Astrocyte (in vitro differentiated cells and primary cell): ENCODE measurements around the gene DUS1L. TPM values are rescaled to one million over a fixed set of nuclear protein-coding genes. Genes with fewer than 3 reads are reported as not detected.

Experiments
- DNase-seq: peaks from one replicate; pipeline ENCODE4 v3.0.0-alpha.2; 2010; ENCODE audit warnings: low read depth
- FAIRE-seq: peaks from 2 replicates; lab custom pipeline; 2011; peaks lifted over from hg19 to GRCh38; lab: Jason Lieb, UNC
- H2AFZ ChIP-seq: 2 replicates; pipeline ENCODE4 v1.6.0; 2012; ENCODE audit warnings: low read depth, low read length, inconsistent platforms
- H3K27ac ChIP-seq: 2 replicates; pipeline ENCODE4 v1.5.1; 2011; ENCODE audit warnings: low read depth, low read length, inconsistent platforms
- H3K27me3 ChIP-seq: 2 replicates; pipeline ENCODE4 v1.6.0; 2011; ENCODE audit warnings: low read length, inconsistent platforms; ENCODE audit not compliant: insufficient read depth
- H3K36me3 ChIP-seq: 2 replicates; pipeline ENCODE4 v1.5.1; 2011; ENCODE audit warnings: low read length, inconsistent platforms; ENCODE audit not compliant: insufficient read depth
- H3K4me1 ChIP-seq: 2 replicates; pipeline ENCODE4 v1.5.1; 2011; ENCODE audit warnings: low read length, inconsistent platforms; ENCODE audit not compliant: insufficient read depth
- H3K4me2 ChIP-seq: 2 replicates; pipeline ENCODE4 v1.6.0; 2012; ENCODE audit warnings: low read length, inconsistent platforms
- H3K4me3 ChIP-seq: 2 replicates; pipeline ENCODE4 v1.5.1; 2011; ENCODE audit warnings: low read depth, mild to moderate bottlenecking, low read length, inconsistent platforms; ENCODE audit not compliant: insufficient read depth
- H3K79me2 ChIP-seq: 2 replicates; pipeline ENCODE4 v1.6.0; 2012; ENCODE audit warnings: mild to moderate bottlenecking, low read length, inconsistent platforms; ENCODE audit not compliant: insufficient read depth
- H3K9ac ChIP-seq: 2 replicates; pipeline ENCODE4 v1.6.0; 2012; ENCODE audit warnings: mild to moderate bottlenecking, low read length, inconsistent platforms
- H3K9me3 ChIP-seq: 2 replicates; pipeline ENCODE4 v1.5.1; 2012; ENCODE audit warnings: low read depth, mild to moderate bottlenecking, low read length, inconsistent platforms; ENCODE audit not compliant: insufficient read depth
- H4K20me1 ChIP-seq: 2 replicates; pipeline ENCODE4 v1.6.0; 2012; ENCODE audit warnings: low read length, inconsistent platforms; ENCODE audit not compliant: insufficient read depth
- H3K27ac Mint-ChIP-seq: one replicate; pipeline ENCODE4 v1.8.0; 2021; ENCODE audit warnings: mild to moderate bottlenecking, mixed read lengths; ENCODE audit not compliant: unreplicated experiment
- H3K27me3 Mint-ChIP-seq: one replicate; pipeline ENCODE4 v1.8.0; 2021; ENCODE audit warnings: low read depth, mixed read lengths; ENCODE audit not compliant: unreplicated experiment
- H3K36me3 Mint-ChIP-seq: one replicate; pipeline ENCODE4 v1.8.0; 2021; ENCODE audit warnings: low read depth, mixed read lengths; ENCODE audit not compliant: unreplicated experiment
- H3K4me1 Mint-ChIP-seq: one replicate; pipeline ENCODE4 v1.8.0; 2021; ENCODE audit warnings: low read depth, mixed read lengths; ENCODE audit not compliant: unreplicated experiment
- H3K4me3 Mint-ChIP-seq: one replicate; pipeline ENCODE4 v1.8.0; 2021; ENCODE audit warnings: mild to moderate bottlenecking, moderate library complexity, mixed read lengths; ENCODE audit not compliant: unreplicated experiment
- H3K9me3 Mint-ChIP-seq: one replicate; pipeline ENCODE4 v1.8.0; 2021; ENCODE audit warnings: mild to moderate bottlenecking, mixed read lengths; ENCODE audit not compliant: unreplicated experiment
- CTCF ChIP-seq: IDR thresholded peaks from 2 replicates; pipeline ENCODE4 v1.5.1; 2011; ENCODE audit warnings: low read depth, mild to moderate bottlenecking, inconsistent platforms, low read length, moderate library complexity; ENCODE audit not compliant: insufficient read depth
- EZH2 ChIP-seq: IDR thresholded peaks from 2 replicates; pipeline ENCODE4 v1.6.1; 2012; ENCODE audit warnings: mild to moderate bottlenecking, low read length, inconsistent platforms; ENCODE audit not compliant: insufficient read depth
- total RNA-seq: library from RNA; stranded (reverse); gene quantifications from 2 replicates; pipeline ENCODE4 v1.2.1, GENCODE V29; 2021

Gene DUS1L
- total RNA-seq, 1 donor from 2014 or later = 55.1 TPM

DNA sequence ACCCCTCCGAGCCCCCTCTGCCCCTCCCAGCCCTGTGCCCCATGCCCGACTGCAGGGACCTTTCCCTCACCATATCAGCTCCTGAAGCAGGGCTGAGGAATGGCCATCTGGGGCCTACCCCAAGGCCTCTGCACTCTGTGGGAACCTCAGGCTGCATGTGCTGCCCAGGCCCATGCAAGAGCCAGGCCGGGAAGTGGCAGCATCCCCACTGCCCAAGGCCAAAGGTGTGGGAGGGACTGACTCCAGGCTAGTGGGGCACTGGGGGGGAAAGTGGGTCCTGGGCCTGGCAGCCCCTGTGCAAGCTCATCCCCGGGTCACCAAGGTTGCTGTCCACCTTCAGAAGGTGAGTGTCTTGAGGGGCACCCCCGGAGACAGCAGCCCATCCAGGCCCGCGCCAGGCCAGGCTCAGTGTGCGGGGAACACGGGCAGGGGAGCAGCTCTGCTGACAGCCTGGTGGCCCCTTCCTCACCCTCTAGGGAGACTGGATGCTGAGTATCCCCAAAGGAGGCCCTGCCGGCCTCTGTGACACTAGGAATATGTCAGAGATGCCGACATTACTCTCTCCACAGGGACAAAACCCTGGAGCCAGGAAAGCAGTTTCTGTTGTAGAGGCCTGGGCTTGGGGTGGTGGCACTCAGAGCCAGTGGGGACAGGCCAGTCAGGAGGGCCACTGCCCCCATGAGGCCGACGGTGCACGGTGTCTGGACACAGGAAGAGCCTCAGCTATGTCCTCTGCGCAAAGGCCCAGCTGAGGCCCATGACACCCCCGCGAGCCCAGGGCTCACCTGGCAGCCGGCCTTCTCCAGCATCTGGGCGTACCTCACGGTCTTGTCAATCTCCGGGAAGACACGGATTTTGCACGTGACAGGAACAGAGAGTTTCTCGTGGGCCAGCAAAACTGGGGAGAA, 3.3 kb downstream of the DUS1L start:
- DNase-seq = no peak
- H3K4me3 Mint-ChIP-seq = no peak overlapping the region
- FAIRE-seq = no peak

GRCh38 chr17:82061047-82061925, 4.3 kb downstream of the DUS1L start:
- Histone ChIP-seq H3K27ac (no peak overlapping the region), H3K4me2 (no peak overlapping the region), H3K9ac (no peak overlapping the region), H3K4me3 (no peak overlapping the region), H3K27me3 (no peaks in the 10 kb centered on the region), H2AFZ (no peak overlapping the region), H3K36me3 (peaks cover 5% of the 10 kb centered on the region), H4K20me1 (peaks cover 48% of the 10 kb centered on the region), H3K4me1 (peaks cover 12% of the 10 kb centered on the region), H3K79me2 (peaks cover 29% of the 10 kb centered on the region), H3K9me3 (no peaks in the 10 kb centered on the region)
- no peaks in the 10 kb centered on the region for H3K9me3 Mint-ChIP-seq
- no peak for TF ChIP-seq CTCF
- no peak for TF ChIP-seq EZH2
- no peaks in the 10 kb centered on the region for H3K27me3 Mint-ChIP-seq
- no peak overlapping the region for H3K4me3 Mint-ChIP-seq
- no peak for FAIRE-seq
- DNase-seq = no peak
- H3K36me3 Mint-ChIP-seq = peaks cover 3% of the 10 kb centered on the region
- H3K4me1 Mint-ChIP-seq = no peaks in the 10 kb centered on the region
- no peak overlapping the region for H3K27ac Mint-ChIP-seq

More for the DNA sequence above, 3.3 kb downstream of the DUS1L start:
- no peaks in the 10 kb centered on the region for H3K9me3 Mint-ChIP-seq
- no peak overlapping the region for H3K27ac ChIP-seq
- H3K27me3 Mint-ChIP-seq = no peaks in the 10 kb centered on the region
- no peak overlapping the region for H3K4me3 ChIP-seq
- H3K79me2 ChIP-seq = peaks cover 30% of the 10 kb centered on the region
- no peak overlapping the region for H2AFZ ChIP-seq
- peaks cover 5% of the 10 kb centered on the region for H3K36me3 ChIP-seq
- no peaks in the 10 kb centered on the region for H3K27me3 ChIP-seq
- peaks cover 12% of the 10 kb centered on the region for H3K4me1 ChIP-seq
- H3K4me1 Mint-ChIP-seq = no peaks in the 10 kb centered on the region
- TF ChIP-seq CTCF (no peak), EZH2 (no peak)
- H3K27ac Mint-ChIP-seq = no peak overlapping the region
- no peak overlapping the region for H3K9ac ChIP-seq
- peaks cover 3% of the 10 kb centered on the region for H3K36me3 Mint-ChIP-seq
- H4K20me1 ChIP-seq = peaks cover 44% of the 10 kb centered on the region
- no peaks in the 10 kb centered on the region for H3K9me3 ChIP-seq
- H3K4me2 ChIP-seq = no peak overlapping the region
